ENCODE results near the gene SEMA3C.

GRCh38 chr7:80823057-80823456 lies 95.8 kb downstream of the SEMA3C start:
- TF ChIP-seq CTCF (IDR thresholded peaks at IDR 0.05; ENCODE audit: low read depth, low read length, poor library complexity, severe bottlenecking) (no peak), EZH2phosphoT487 (IDR thresholded peaks at IDR 0.05; ENCODE audit: borderline replicate concordance, low read length) (no peak)

All from DOHH2 (cell line).